ENCODE results near the gene SEC14L3.
A peak's percentile ranks its signal among the peaks of the same experiment; 100 is the strongest.

Gene SEC14L3

DNA sequence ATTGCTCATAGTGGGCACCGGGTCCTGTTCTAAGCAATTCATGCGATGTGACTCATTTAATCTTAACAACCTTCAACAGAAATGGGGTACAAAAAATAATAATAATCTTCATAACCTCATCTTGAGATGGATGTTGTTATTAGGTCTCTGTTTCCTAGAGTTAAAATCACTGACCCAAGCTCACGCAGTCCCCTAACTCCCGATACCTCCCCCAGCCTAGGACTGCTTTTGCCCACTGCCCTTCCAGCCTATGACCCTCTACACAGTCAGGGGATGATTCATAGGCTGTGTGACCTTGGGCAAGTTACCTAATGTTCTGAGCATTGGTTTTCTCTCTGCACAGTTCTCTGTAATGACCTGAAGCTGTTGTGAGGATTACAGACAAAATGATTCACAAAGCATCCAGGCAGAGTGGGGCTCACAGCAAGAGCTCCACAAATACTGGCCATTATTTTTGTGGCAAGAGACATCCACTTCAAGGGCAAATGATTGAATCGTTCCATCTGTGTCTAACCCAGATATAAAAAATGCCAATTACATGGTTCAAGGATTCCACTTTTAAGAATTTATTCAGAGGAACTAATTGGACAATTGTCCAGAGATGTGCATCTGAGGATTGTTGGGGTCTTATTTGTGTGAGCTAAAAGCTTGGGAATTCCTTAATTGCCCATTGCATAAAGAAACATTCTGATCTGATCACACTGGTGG, 26.2 kb downstream of the SEC14L3 start:
- no peak for DNase-seq (ENCODE audit: low read depth in 3 of 3, low spot score in 1 of 3)

DNA sequence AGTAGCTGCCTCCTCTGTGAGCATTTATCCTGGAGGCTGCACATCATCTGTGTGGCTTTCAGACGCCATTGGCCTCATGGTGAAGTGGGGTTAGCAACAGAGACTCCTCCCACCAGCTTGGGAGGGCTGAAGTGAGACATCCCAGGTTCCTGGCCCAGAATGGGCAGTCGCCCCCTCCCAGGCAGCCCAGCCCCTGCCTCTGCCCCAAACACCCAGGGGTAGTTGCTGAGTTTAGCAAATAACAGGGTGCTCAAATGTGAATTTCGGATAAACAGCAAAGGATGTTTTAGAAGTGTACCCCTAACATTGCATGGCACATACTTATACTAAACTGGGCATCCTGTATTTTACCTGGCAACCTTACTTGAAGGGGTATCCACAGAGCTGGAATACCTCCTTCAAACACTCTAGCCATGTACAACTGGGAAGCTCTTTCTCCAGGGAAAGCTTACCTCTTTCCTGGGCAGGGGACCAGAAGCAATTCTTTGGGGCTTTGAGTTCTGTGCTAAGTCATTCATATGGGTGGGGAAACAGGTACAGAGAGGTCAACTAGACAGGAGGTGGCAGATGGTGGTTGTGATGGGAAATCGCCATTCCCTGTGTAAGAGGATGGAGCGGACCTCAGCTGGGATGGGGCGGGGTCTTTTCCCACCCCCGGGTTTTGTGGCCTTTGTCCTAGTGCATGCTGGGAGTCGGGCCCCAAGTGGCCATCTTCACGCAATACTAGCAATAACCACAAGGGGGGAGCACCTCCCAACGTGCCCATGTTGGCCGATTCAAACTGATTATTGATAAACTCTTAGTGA, 27.0 kb downstream of the SEC14L3 start:
- no peak for DNase-seq (ENCODE audit: low read depth in 3 of 3, low spot score in 1 of 3)

DNA sequence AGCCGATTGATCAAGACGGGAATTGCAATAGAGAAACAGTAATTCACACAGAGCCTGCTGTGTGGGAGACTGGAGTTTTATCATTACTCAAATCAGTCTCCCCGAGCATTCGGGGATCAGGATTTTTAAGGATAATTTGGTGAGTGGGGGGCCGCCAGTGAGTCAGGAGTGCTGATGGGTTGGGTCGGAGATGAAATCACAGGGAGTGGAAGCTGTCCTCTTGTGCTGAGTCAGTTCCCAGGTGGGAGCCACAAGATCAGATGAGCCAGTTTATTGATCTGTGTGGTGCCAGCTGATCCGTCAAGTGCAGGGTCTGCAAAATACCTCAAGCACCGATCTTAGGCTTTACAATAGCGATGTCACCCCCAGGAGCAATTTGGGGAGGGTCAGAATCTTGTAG, 30.7 kb downstream of the SEC14L3 start:
- no peak for DNase-seq (ENCODE audit: low read depth in 3 of 3, low spot score in 1 of 3)

DNA sequence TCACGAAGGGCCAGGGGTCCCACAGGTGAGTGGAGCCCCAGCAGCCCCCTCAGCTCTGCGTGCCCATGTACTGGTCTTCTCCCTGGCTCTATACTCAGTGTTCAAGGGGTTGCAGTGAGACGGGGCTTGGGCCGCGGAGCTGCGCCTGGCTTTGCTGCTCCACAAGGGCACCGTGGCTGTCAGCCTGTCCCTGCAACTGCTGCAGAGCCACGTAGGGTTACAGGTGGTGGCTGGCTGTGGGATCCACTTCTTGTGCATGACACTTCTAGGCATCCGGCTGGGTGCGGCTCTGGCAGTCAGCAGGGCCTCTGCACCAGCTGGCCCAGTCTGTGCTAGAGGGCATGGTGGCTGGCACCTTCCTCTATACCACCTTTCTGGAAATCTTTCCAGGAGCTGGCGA, 32.0 kb downstream of the SEC14L3 start:
- DNase-seq (ENCODE audit: low read depth in 3 of 3, low spot score in 1 of 3) = no peak

DNA sequence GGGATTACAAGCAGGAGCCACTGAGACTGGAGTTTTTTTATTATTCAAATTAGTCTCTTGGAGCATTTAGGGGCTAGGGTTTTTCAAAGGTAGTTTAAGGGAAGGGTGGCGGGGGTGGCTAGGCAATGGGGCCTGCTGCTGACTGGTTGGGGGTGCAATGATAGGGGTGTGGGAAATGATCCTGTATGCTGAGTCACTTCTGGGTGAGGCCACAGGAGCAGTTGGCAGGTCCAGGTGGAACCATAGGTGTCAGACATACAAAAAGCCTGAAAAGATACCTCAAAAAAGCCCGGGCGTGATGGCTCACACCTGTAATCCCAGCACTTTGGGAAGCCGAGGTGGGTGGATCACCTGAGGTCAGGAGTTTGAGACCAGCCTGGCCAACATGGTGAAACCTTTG, 32.6 kb downstream of the SEC14L3 start:
- no peak for DNase-seq (ENCODE audit: low read depth in 3 of 3, low spot score in 1 of 3)

DNA sequence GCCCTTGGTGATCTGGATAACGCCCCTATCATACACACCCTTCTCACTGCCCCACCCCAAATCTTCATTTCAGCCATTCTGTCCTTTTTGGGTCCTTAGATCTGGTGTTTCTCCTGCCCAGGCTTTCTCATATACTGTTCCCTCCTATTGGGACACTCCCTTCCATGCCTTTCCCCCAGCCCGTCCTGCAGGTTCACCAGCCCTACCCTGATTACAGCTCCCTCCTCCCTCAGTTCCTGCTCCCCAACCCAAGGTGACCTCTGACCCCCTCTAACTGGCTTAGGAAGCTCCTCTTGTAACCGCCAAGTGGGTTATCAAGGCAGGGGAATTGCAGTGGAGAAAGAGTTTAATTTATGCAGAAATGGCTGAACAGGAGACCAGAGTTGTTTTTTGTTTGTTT, 33.3 kb downstream of the SEC14L3 start:
- DNase-seq (ENCODE audit: low read depth in 3 of 3, low spot score in 1 of 3) = no peak

DNA sequence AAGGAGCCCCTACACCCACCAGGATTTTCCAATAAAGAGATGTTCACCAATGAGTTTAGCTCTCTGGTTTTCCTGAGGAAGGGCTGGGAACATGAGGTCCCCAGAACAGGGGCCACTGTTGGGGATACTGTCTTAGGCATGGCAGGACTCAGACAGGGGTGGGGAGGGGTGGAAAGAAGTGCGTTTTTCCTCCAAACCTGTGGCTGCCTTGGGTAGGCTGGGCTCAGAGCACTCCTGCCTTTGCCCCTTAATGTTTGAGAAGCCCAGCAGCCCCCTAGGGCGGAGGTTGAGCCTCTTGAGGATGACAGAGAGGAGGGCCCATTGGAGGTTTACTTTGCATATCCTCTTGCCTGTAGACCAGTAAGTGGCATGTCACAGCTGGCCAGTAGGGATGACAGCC, 35.6 kb downstream of the SEC14L3 start:
- no peak for DNase-seq (ENCODE audit: low read depth in 3 of 3, low spot score in 1 of 3)

DNA sequence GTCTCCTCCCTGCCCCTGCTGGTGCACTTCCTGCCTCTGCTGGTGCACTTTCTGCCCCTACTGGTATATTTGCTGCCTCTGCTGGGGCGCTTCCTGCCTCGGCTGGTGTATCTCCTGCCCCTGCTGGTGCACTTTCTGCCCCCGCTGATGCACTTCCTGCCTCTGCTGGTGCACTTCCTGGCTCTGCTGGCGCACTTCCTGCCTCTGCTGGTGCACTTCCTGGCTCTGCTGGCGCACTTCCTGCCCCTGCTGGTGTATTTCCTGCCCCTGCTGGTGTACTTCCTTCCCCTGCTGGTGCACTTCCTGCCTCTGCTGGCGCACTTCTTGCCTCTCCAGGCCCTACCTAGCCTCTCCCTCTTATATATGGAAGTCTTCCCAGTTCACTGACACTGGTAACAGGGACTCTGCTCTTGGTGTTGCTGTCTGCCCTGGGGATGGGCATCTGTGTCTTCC, 36.1 kb downstream of the SEC14L3 start:
- DNase-seq (ENCODE audit: low read depth in 3 of 3, low spot score in 1 of 3) = peak; percentile 51 to 68 (median 56)

DNA sequence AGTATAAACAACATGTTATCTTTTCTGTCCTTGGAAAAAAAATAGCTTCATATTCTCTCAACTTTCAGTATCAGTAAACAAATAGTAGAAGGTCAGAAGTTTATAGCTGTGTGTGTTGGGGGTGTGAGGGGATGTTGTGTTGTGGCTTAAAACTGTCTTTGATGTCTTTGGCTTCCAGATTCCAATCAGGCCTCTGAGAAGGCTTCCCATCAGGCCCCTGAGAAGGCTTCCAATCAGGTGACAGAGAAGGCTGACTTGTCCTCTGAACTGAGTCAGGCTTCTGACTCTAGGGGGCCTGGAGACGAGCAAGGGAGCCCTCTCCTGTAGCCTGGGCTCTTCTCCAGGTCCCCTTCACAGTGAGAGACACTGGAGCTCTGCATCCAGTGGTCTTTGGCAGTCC, 37.0 kb downstream of the SEC14L3 start:
- no peak for DNase-seq (ENCODE audit: low read depth in 3 of 3, low spot score in 1 of 3)

DNA sequence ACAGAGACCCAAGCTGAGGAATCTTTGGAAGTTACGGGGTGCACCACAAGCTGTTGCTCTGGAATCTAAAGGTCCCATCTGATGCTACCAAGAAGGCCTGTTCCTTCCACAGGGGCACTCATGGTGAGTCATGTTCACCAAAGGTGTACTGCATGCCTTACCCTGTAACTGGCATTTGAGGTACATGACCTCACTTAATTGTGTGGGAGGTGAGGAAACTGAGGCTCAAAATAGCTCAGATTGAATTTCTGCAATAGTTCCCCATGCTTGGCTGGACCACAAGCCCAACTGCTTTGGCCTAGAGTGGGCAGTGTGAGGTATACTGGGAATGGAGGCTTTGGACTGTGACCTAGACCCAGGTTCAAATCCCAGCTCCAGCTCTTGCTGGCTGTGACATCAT, 38.0 kb downstream of the SEC14L3 start:
- DNase-seq (ENCODE audit: low read depth in 3 of 3, low spot score in 1 of 3) = no peak

DNA sequence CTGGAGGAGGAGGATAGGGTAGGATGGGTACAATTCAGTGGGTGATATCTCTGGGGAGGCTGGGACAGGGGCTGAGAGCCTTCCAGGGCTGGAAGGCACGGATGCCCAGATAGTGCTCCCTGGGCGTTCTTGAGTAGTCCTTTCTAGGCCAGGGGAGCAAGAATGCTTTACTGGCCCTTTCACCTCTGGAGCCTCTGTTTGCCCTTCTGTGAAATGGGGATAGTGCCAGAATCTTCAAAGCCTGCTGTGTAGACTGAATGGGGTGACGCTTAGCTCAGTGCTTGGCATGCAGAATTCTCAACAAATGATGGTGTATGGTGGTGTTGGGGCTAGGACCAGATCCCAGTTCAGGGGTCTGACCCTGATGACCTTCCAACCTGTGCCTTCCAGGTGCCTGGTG, 38.6 kb downstream of the SEC14L3 start:
- no peak for DNase-seq (ENCODE audit: low read depth in 3 of 3, low spot score in 1 of 3)

DNA sequence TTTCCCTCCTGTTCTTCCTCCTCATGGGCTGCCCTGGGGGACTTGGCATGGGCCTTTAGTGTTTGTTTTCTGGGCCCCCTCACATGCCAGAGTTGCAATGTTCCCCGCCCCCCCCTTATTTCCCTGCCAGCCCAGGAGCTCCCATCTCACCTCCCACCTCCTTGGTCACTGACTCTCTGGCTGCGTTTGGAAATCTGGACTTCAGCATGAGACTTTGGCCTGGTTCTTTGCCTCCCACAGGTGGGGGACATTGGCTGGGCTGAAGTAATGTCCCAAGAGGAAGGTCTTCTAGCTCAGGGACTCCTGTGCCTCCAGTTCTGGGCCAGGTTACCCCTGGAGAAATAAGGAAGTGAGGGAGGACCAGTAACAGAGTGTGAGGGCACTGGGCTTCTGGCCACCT, 39.3 kb downstream of the SEC14L3 start:
- no peak for DNase-seq (ENCODE audit: low read depth in 3 of 3, low spot score in 1 of 3)

DNA sequence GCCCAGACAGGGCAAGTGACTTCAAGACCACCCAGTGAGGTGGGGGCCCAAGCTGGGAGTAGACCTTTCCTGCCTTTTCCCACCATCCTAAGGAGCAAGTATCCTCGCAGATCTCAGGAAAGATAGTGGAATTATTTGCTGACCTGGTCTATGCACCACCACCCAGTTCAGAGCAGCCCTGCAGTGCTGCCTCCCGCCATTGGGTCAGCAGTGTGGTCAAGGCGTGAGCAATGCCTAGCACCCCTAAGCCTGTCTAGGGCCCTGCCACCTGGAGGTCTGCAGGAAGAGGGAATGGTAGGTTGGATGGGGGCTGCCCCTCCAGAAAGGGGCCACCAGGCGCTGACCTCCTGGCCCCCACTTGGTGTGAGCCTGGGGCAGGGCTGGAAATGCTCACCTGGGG, 39.7 kb downstream of the SEC14L3 start:
- DNase-seq (ENCODE audit: low read depth in 3 of 3, low spot score in 1 of 3) = no peak

DNA sequence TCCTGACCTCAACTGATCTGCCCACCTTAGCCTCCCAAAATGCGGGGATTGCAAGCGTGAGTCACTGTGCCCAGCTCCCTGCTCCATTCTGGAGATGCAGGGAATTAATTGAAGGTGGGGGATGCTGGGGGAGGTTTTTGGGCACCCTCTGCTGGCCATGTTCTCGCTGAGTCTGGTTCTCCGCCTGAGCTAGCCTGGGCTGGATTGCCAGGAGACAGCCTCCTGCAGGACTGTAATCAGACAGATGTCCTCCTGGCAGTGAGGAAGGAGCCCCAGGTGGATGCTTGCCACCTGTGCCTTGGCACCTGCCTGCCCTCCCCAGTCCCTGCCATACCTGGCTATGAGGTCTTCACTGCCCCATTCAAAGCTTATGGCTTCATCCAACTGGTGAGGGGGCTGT, 40.9 kb downstream of the SEC14L3 start:
- no peak for DNase-seq (ENCODE audit: low read depth in 3 of 3, low spot score in 1 of 3)

DNA sequence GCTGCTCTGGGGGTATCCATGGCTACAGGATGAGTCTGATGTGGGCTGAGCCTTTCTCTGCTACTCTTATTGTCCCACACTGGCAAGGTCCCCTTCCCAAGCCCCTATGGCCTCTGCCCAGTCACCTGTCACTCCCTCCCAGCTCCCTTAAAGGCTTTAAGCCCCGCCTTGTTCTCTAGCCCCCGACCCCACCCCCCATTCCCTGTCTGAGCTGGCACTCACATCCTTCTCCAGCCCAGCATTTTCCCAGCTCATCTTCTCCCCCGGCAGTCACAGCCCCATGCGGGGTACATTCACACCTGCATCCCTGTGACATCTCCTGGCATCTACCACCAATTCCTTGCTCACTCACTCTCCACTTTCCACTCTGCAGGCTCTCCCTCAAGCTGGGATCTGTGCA, 41.9 kb downstream of the SEC14L3 start:
- DNase-seq (ENCODE audit: low read depth in 3 of 3, low spot score in 1 of 3) = no peak

DNA sequence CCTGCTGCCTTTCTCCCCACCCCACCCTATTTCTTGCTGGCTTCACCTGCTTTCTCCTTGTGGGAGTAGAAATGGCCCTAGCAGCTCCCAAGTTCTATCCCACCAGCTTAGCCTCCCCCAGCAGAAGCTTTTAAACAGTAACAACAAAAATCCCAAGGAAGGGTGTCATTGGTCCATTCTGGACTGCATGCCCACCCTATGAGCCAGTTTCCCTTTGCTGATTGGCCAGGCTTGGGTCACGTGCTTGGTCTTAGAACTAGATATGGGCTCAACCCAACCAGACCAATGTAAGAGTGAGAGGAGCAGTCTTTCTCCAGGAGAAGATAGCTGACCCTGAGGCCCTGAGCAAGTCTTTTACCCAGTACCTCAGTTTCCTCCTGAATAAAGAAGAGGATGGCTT, 43.9 kb downstream of the SEC14L3 start:
- DNase-seq (ENCODE audit: low read depth in 3 of 3, low spot score in 1 of 3) = no peak

DNA sequence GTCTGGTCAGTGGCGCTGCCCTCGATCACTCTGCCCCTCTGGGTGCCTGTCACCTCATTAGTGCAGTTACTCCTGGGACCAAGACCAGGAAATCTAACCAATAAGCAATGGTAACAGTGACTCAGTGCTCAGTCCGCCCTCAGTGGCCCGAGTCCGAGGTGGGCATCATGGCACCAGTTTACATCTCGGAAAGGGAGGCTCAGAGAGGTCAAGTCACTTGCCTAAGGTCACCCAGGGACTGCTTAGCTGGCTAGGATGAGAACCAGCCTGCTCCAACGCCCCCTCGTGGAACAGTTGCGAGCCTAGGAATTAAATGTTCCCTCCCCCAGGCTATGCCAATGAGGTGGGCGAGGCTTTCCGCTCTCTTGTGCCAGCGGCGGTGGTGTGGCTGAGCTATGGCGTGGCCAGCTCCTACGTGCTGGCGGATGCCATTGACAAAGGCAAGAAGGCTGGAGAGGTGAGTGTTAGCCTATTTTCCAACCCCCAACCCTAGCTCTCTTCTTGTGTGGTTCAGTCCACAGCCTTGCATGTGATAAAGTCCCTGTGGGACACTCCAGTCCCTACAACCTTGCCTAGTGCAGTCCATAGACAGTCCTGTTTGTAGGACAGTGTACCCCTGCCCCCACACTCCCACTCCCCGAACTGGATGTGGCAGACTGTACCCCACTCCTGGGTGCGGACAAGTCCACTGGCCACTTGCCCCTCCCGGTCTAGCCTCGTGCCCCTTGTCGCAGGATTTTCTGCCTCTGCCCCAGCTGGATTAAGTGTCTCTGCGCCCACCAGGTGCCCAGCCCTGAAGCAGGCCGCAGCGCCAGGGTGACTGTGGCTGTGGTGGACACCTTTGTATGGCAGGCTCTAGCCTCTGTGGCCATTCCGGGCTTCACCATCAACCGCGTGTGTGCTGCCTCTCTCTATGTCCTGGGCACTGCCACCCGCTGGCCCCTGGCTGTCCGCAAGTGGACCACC, 45.1 kb downstream of the SEC14L3 start:
- peak; percentile 60 to 75 (median 62) for DNase-seq (ENCODE audit: low read depth in 3 of 3, low spot score in 1 of 3)

DNA sequence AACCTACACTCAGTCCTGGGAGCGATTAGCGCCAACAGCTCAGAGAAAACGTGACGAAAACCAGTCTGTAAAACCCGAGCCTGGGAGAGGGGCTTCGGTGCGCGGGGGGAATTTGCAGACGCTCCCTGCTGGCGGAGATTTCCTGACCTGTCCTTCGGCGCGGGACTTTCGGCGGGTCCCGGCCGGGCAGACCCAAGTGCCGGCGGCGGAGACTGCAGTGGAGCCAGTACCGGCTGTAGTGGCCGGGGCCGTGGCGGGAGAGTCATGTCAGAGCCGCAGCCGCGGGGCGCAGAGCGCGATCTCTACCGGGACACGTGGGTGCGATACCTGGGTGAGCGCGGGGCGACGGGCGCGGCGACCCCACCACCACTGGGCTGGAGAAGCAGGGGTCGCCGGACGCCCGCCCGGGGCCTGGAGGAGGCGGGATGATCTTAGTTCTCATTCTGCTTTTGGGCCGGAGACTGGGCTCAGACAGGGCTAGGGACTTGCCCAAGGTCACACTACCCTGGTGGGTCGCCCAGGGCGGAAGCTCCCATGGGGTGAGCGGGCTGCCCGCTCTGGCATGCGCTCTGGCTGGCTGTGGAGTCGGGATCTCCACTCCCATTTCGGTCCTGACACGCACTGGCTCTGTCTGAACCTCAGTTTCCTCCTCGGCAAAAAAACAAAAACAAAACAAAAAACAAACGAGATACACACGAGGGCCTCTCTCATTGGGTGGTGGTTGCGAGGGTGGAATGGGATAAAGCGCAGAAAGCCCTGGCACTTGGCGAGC, 46.0 kb downstream of the SEC14L3 start, which contains the start of gene MTFP1:
MTFP1 (plus strand) TSS at position 153 of the 772 bp plus-strand sequence; CDS start at position 265, 112 bp downstream.
- DNase-seq (ENCODE audit: low read depth in 3 of 3, low spot score in 1 of 3) = peak in 1 of 3 donors; percentile 37

DNA sequence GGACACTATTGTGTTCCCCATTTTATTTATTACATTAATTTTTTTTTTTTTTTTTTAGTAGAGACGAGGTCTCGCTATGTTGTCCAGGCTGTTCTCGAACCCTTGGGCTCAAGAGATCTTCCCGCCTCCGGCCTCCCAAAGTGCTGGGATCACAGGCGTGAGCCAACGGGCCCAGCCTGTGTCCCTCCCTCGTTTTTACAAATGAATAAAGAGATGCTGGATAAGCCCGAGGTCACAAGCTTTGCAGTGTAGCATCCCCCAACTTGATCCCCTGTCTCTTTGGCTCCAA, 46.5 kb downstream of the SEC14L3 start:
- no peak for DNase-seq (ENCODE audit: low read depth in 3 of 3, low spot score in 1 of 3)

DNA sequence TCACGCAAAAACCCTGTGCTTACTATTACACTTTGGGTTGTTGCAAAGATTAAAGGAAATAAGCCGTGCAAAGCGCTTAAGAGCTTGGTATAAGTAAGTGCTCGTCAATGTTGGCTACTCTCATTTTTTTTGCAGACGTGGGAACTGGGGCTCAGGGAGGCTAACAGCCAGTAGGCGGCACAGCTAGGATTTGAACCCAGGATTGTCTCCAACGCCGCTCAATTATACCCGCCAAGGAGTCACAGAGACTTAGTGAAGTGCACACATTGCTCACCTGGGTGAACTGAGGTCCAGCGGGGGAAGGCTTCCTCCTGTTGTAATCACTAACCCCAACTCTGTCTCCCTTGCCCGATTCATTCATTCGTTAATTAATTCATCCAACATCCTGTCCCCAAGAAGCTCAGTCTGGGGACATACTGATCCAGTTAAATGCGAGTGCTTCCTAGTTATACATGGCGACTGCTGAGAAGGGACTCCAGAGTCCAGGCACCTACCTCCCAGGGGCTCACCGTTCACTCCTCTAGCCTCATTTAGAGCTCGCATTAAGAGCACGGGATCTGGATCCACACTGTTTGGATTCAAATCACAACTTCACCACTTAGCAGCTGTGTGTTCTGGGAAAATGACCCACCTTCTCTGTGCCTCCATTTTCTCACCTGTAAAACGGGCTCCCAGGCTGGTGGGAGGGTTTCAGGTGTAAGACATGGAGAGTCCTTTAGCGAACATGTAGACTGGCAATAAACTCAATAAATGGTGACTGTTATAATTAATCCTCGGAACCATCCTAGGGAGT, 47.1 kb downstream of the SEC14L3 start:
- no peak for DNase-seq (ENCODE audit: low read depth in 3 of 3, low spot score in 1 of 3)
